ENCODE measurements around the gene CFAP126. TPM values are rescaled to one million over a fixed set of nuclear protein-coding genes. Genes with fewer than 3 reads are reported as not detected.
"Not testable (repeated sequence)": the region's sequence is repeated elsewhere in the genome, so short reads cannot be mapped to it uniquely, and the experiment has no call there.

The CFAP126 gene
- total RNA-seq, 8 experiments from 2014 or later = 4.6 to 128 TPM; not detected in 6

- not testable (repeated sequence) for ATAC-seq (replicated peaks in 6 of 8); H3K27ac ChIP-seq; H3K4me3 ChIP-seq; H3K4me1 ChIP-seq (replicated peaks in 1 of 2)
- 66 to 100% (median 93%) methylated on average over 2 to 7 of the region's 8 CpGs; no CpG with 5 or more reads in 2 of the 10 experiments for WGBS, 10 experiments
- in situ Hi-C loops (cut with MboI; ENCODE audit: low pct_unique_long_range_greater_than_20kb in 2 of 9, low sequenced_read_pairs in 9 of 9, unreplicated experiment in 9 of 9) = loop anchor here in 5 of 9 experiments (25.0 kb wide), 2 partner anchors 160 to 185 kb away; partner anchors contain the start of genes APOA2 (in 4 of the 5), FCER1G (in 4 of the 5), NDUFS2 (in 4 of the 5) and NR1I3 (in 1 of the 5)
Measured at GRCh38 chr1:161397038-161397437, 29.4 kb upstream of the CFAP126 start.

- ATAC-seq (replicated peaks in 6 of 8) = no peak
- in situ Hi-C loops (cut with MboI; ENCODE audit: low pct_unique_long_range_greater_than_20kb in 2 of 9, low sequenced_read_pairs in 9 of 9, unreplicated experiment in 9 of 9) = loop anchor here in 5 of 9 experiments (25.0 kb wide), 2 partner anchors 156 to 181 kb away; partner anchors contain the start of genes APOA2 (in 4 of the 5), FCER1G (in 4 of the 5), NDUFS2 (in 4 of the 5) and NR1I3 (in 1 of the 5)
- H3K4me1 ChIP-seq (replicated peaks in 1 of 2) = peaks cover 3 to 6% of the 10 kb centered on the region in 2 donors
- no peak overlapping the region for H3K4me3 ChIP-seq
- H3K27ac ChIP-seq = no peak overlapping the region
Measured at GRCh38 chr1:161393151-161393550, 25.5 kb upstream of the CFAP126 start.

- ATAC-seq (replicated peaks in 6 of 8) = no peak
- in situ Hi-C loops (cut with MboI; ENCODE audit: low pct_unique_long_range_greater_than_20kb in 2 of 9, low sequenced_read_pairs in 9 of 9, unreplicated experiment in 9 of 9) = loop anchor here in 5 of 9 experiments (25.0 kb wide), 2 partner anchors 154 to 179 kb away; partner anchors contain the start of genes APOA2 (in 4 of the 5), FCER1G (in 4 of the 5), NDUFS2 (in 4 of the 5) and NR1I3 (in 1 of the 5)
- no peak overlapping the region for H3K4me3 ChIP-seq
- peaks cover 3 to 6% of the 10 kb centered on the region in 2 donors for H3K4me1 ChIP-seq (replicated peaks in 1 of 2)
- WGBS, 10 experiments = 82 to 100% (median 94%) methylated on average over 1 to 8 of the region's 8 CpGs
- no peak overlapping the region for H3K27ac ChIP-seq
Measured at GRCh38 chr1:161391611-161392010, 23.9 kb upstream of the CFAP126 start.

GRCh38 chr1:161391136-161391535, 23.5 kb upstream of the CFAP126 start:
- ATAC-seq (replicated peaks in 6 of 8); H3K27ac ChIP-seq; H3K4me1 ChIP-seq (replicated peaks in 1 of 2): not testable (repeated sequence)
- H3K4me3 ChIP-seq = peak overlapping the region in 3 of 5 donors; percentile 52 to 90 (median 69)
- in situ Hi-C loops (cut with MboI; ENCODE audit: low pct_unique_long_range_greater_than_20kb in 2 of 9, low sequenced_read_pairs in 9 of 9, unreplicated experiment in 9 of 9) = loop anchor here in 5 of 9 experiments (25.0 kb wide), 2 partner anchors 154 to 179 kb away; partner anchors contain the start of genes APOA2 (in 4 of the 5), FCER1G (in 4 of the 5), NDUFS2 (in 4 of the 5) and NR1I3 (in 1 of the 5)
- WGBS, 10 experiments = 67 to 100% (median 90%) methylated on average over 1 to 7 of the region's 7 CpGs; no CpG with 5 or more reads in 3 of the 10 experiments

GRCh38 chr1:161390559-161390858, 22.8 kb upstream of the CFAP126 start:
- peak overlapping the region; percentile 52 to 90 (median 69) for H3K4me3 ChIP-seq
- no peak for ATAC-seq (replicated peaks in 6 of 8)
- 0 to 11% (median 9%) methylated on average over 1 to 12 of the region's 13 CpGs; no CpG with 5 or more reads in 3 of the 10 experiments for WGBS, 10 experiments
- peak overlapping the region; percentile 16 to 60 for H3K27ac ChIP-seq
- in situ Hi-C loops (cut with MboI; ENCODE audit: low pct_unique_long_range_greater_than_20kb in 2 of 9, low sequenced_read_pairs in 9 of 9, unreplicated experiment in 9 of 9) = loop anchor here in 5 of 9 experiments (25.0 kb wide), 2 partner anchors 153 to 178 kb away; partner anchors contain the start of genes APOA2 (in 4 of the 5), FCER1G (in 4 of the 5), NDUFS2 (in 4 of the 5) and NR1I3 (in 1 of the 5)
- H3K4me1 ChIP-seq (replicated peaks in 1 of 2) = peaks cover 3 to 6% of the 10 kb centered on the region in 2 donors

GRCh38 chr1:161389691-161390558, 22.2 kb upstream of the CFAP126 start:
- peaks cover 3 to 6% of the 10 kb centered on the region in 2 donors for H3K4me1 ChIP-seq (replicated peaks in 1 of 2)
- in situ Hi-C loops (cut with MboI; ENCODE audit: low pct_unique_long_range_greater_than_20kb in 2 of 9, low sequenced_read_pairs in 9 of 9, unreplicated experiment in 9 of 9) = loop anchor here in 7 of 9 experiments (10.0 to 25.0 kb wide), 4 partner anchors 153 to 185 kb away; partner anchors contain the start of genes APOA2 (in 5 of the 7), NDUFS2 (in 5 of the 7), FCER1G (in 4 of the 7) and TOMM40L (in 2 of the 7)
- peak overlapping the region; percentile 73 to 85 for H3K27ac ChIP-seq
- peak overlapping the region; percentile 52 to 90 (median 69) for H3K4me3 ChIP-seq
- 0 to 6% (median 1%) methylated on average over 5 to 27 of the region's 79 CpGs; no CpG with 5 or more reads in 3 of the 10 experiments for WGBS, 10 experiments
- ATAC-seq (replicated peaks in 6 of 8) = peak; percentile 89 to 95 (median 93)

GRCh38 chr1:161389158-161389557, 21.5 kb upstream of the CFAP126 start:
- Histone ChIP-seq H3K4me3 (peak overlapping the region; percentile 38 to 90 (median 68)), H3K27ac (peak overlapping the region; percentile 73 to 85)
- ATAC-seq (replicated peaks in 6 of 8); H3K4me1 ChIP-seq (replicated peaks in 1 of 2): not testable (repeated sequence)
- 58 to 94% (median 76%) methylated on average over 2 to 16 of the region's 16 CpGs for WGBS, 10 experiments
- in situ Hi-C loops (cut with MboI; ENCODE audit: low pct_unique_long_range_greater_than_20kb in 2 of 9, low sequenced_read_pairs in 9 of 9, unreplicated experiment in 9 of 9) = loop anchor here in 7 of 9 experiments (10.0 to 25.0 kb wide), 4 partner anchors 152 to 184 kb away; partner anchors contain the start of genes APOA2 (in 5 of the 7), NDUFS2 (in 5 of the 7), FCER1G (in 4 of the 7) and TOMM40L (in 2 of the 7)

GRCh38 chr1:161388639-161389038, 21.0 kb upstream of the CFAP126 start:
- Histone ChIP-seq H3K4me3 (no peak overlapping the region), H3K27ac (no peak overlapping the region), H3K4me1 (replicated peaks in 1 of 2) (peaks cover 3 to 6% of the 10 kb centered on the region in 2 donors)
- in situ Hi-C loops (cut with MboI; ENCODE audit: low pct_unique_long_range_greater_than_20kb in 2 of 9, low sequenced_read_pairs in 9 of 9, unreplicated experiment in 9 of 9) = loop anchor here in 7 of 9 experiments (10.0 to 25.0 kb wide), 4 partner anchors 151 to 184 kb away; partner anchors contain the start of genes APOA2 (in 5 of the 7), NDUFS2 (in 5 of the 7), FCER1G (in 4 of the 7) and TOMM40L (in 2 of the 7)
- no peak for ATAC-seq (replicated peaks in 6 of 8)
- WGBS, 10 experiments = 87 to 100% (median 100%) methylated on average over 1 to 3 of the region's 3 CpGs; no CpG with 5 or more reads in 2 of the 10 experiments

- H3K4me3 ChIP-seq = no peak overlapping the region
- peaks cover 4 to 6% of the 10 kb centered on the region in 2 donors for H3K4me1 ChIP-seq (replicated peaks in 1 of 2)
- 0 to 47% (median 10%) methylated on average over 1 to 4 of the region's 4 CpGs; no CpG with 5 or more reads in 1 of the 10 experiments for WGBS, 10 experiments
- peak; percentile 72 to 92 (median 85) for ATAC-seq (replicated peaks in 6 of 8)
- in situ Hi-C loops (cut with MboI; ENCODE audit: low pct_unique_long_range_greater_than_20kb in 2 of 9, low sequenced_read_pairs in 9 of 9, unreplicated experiment in 9 of 9) = loop anchor here in 8 of 9 experiments (5.0 to 25.0 kb wide), 5 partner anchors 145 to 178 kb away; partner anchors contain the start of genes APOA2 (in 5 of the 8), FCER1G (in 5 of the 8), NDUFS2 (in 5 of the 8) and TOMM40L (in 2 of the 8)
- H3K27ac ChIP-seq = no peak overlapping the region
Measured at GRCh38 chr1:161382214-161383019, 14.7 kb upstream of the CFAP126 start.

- in situ Hi-C loops (cut with MboI; ENCODE audit: low pct_unique_long_range_greater_than_20kb in 2 of 9, low sequenced_read_pairs in 9 of 9, unreplicated experiment in 9 of 9) = loop anchor here in 8 of 9 experiments (5.0 to 25.0 kb wide), 5 partner anchors 144 to 177 kb away; partner anchors contain the start of genes APOA2 (in 5 of the 8), FCER1G (in 5 of the 8), NDUFS2 (in 5 of the 8) and TOMM40L (in 2 of the 8)
- no peak for ATAC-seq (replicated peaks in 6 of 8)
Measured at GRCh38 chr1:161381707-161382106, 14.0 kb upstream of the CFAP126 start.

GRCh38 chr1:161379071-161379470, 11.4 kb upstream of the CFAP126 start:
- 35 to 98% (median 89%) methylated on average over 3 to 16 of the region's 18 CpGs; no CpG with 5 or more reads in 1 of the 10 experiments for WGBS, 10 experiments
- H3K4me3 ChIP-seq = no peak overlapping the region
- no peak overlapping the region for H3K27ac ChIP-seq
- in situ Hi-C loops (cut with MboI; ENCODE audit: low pct_unique_long_range_greater_than_20kb in 2 of 9, low sequenced_read_pairs in 9 of 9, unreplicated experiment in 9 of 9) = loop anchor here in 6 of 9 experiments (10.0 to 25.0 kb wide), 3 partner anchors 142 to 167 kb away; partner anchors contain the start of genes APOA2 (in 5 of the 6), FCER1G (in 4 of the 6), NDUFS2 (in 4 of the 6) and TOMM40L (in 2 of the 6)
- peaks cover 4 to 6% of the 10 kb centered on the region in 2 donors for H3K4me1 ChIP-seq (replicated peaks in 1 of 2)
- peak in 1 of 8 experiments; percentile 61 for ATAC-seq (replicated peaks in 6 of 8)

More at GRCh38 chr1:161381707-161382106, 14.0 kb upstream of the CFAP126 start:
- Histone ChIP-seq H3K27ac (no peak overlapping the region), H3K4me1 (replicated peaks in 1 of 2) (peaks cover 4 to 6% of the 10 kb centered on the region in 2 donors), H3K4me3 (no peak overlapping the region)
- WGBS, 10 experiments = 75 to 100% (median 87%) methylated on average over 1 to 6 of the region's 6 CpGs

Measured in motor neuron (in vitro differentiated cells).